IPS-15b (cell line): ENCODE data around the gene TTYH3.
"Not testable (repeated sequence)": the region's sequence is repeated elsewhere in the genome, so short reads cannot be mapped to it uniquely, and the experiment has no call there.

Experiments used
- H3K27me3 ChIP-seq: one replicate; pipeline ENCODE4 v1.6.1; 2013; ENCODE audit warnings: low read length; ENCODE audit not compliant: control insufficient read depth, insufficient read depth
- H3K36me3 ChIP-seq: one replicate; pipeline ENCODE4 v1.6.1; 2013; ENCODE audit warnings: low read length; ENCODE audit not compliant: control insufficient read depth, insufficient read depth
- H3K4me1 ChIP-seq: one replicate; pipeline ENCODE4 v1.6.1; 2013; ENCODE audit warnings: mild to moderate bottlenecking, low read length; ENCODE audit not compliant: control insufficient read depth, insufficient read depth
- H3K4me3 ChIP-seq: one replicate; pipeline ENCODE4 v1.5.1; 2013; ENCODE audit warnings: low read depth, low read length
- H3K9ac ChIP-seq: one replicate; pipeline ENCODE4 v1.6.1; 2013; ENCODE audit warnings: low read depth, mild to moderate bottlenecking, low read length
- H3K9me3 ChIP-seq: one replicate; pipeline ENCODE4 v1.6.1; 2013; ENCODE audit warnings: mild to moderate bottlenecking, low read length; ENCODE audit not compliant: control insufficient read depth, insufficient read depth

The TTYH3 gene

GRCh38 chr7:2693420-2694121 lies 61.8 kb downstream of the TTYH3 start:
- H3K9me3 ChIP-seq, H3K9ac ChIP-seq, H3K36me3 ChIP-seq, H3K4me1 ChIP-seq, H3K4me3 ChIP-seq: not testable (repeated sequence)
- H3K27me3 ChIP-seq, result peaks cover 16% of the 10 kb centered on the region

GRCh38 chr7:2694122-2694436 lies 62.3 kb downstream of the TTYH3 start:
- H3K9ac ChIP-seq, H3K4me1 ChIP-seq, H3K9me3 ChIP-seq, H3K36me3 ChIP-seq, H3K4me3 ChIP-seq: not testable (repeated sequence)
- peaks cover 11% of the 10 kb centered on the region for H3K27me3 ChIP-seq

GRCh38 chr7:2698581-2699288 lies 66.9 kb downstream of the TTYH3 start:
- H3K4me3 ChIP-seq, result no peak overlapping the region
- H3K9me3 ChIP-seq, result no peaks in the 10 kb centered on the region
- no peaks in the 10 kb centered on the region for H3K4me1 ChIP-seq
- H3K36me3 ChIP-seq, result no peaks in the 10 kb centered on the region
- H3K27me3 ChIP-seq, result no peaks in the 10 kb centered on the region
- H3K9ac ChIP-seq, result no peak overlapping the region

- H3K27me3 ChIP-seq, result no peaks in the 10 kb centered on the region
- H3K9me3 ChIP-seq, result no peaks in the 10 kb centered on the region
- H3K4me3 ChIP-seq, result no peak overlapping the region
- H3K9ac ChIP-seq, result no peak overlapping the region
- no peaks in the 10 kb centered on the region for H3K36me3 ChIP-seq
- no peaks in the 10 kb centered on the region for H3K4me1 ChIP-seq
These were observed 67.5 kb downstream of the TTYH3 start for GRCh38 chr7:2699289-2699620.

- H3K9ac ChIP-seq, result no peak overlapping the region
- no peaks in the 10 kb centered on the region for H3K4me1 ChIP-seq
- H3K9me3 ChIP-seq, result no peaks in the 10 kb centered on the region
- no peaks in the 10 kb centered on the region for H3K27me3 ChIP-seq
- no peak overlapping the region for H3K4me3 ChIP-seq
- no peaks in the 10 kb centered on the region for H3K36me3 ChIP-seq
These were observed 68.5 kb downstream of the TTYH3 start for GRCh38 chr7:2700141-2700850.

- Histone ChIP-seq H3K27me3 (no peaks in the 10 kb centered on the region), H3K9ac (no peak overlapping the region), H3K4me3 (no peak overlapping the region), H3K9me3 (no peaks in the 10 kb centered on the region), H3K4me1 (no peaks in the 10 kb centered on the region), H3K36me3 (no peaks in the 10 kb centered on the region)
These were observed 69.6 kb downstream of the TTYH3 start for GRCh38 chr7:2701424-2701823.

- Histone ChIP-seq H3K36me3 (no peaks in the 10 kb centered on the region), H3K4me3 (no peak overlapping the region), H3K4me1 (no peaks in the 10 kb centered on the region), H3K9me3 (no peaks in the 10 kb centered on the region), H3K9ac (no peak overlapping the region), H3K27me3 (no peaks in the 10 kb centered on the region)
These were observed 70.2 kb downstream of the TTYH3 start for GRCh38 chr7:2701832-2702593.

- H3K4me1 ChIP-seq, result no peaks in the 10 kb centered on the region
- no peaks in the 10 kb centered on the region for H3K9me3 ChIP-seq
- no peak overlapping the region for H3K4me3 ChIP-seq
- H3K9ac ChIP-seq, result no peak overlapping the region
- H3K36me3 ChIP-seq, result no peaks in the 10 kb centered on the region
- no peaks in the 10 kb centered on the region for H3K27me3 ChIP-seq
These were observed 70.8 kb downstream of the TTYH3 start for GRCh38 chr7:2702594-2702957.

- Histone ChIP-seq H3K36me3 (no peaks in the 10 kb centered on the region), H3K4me3 (no peak overlapping the region), H3K4me1 (no peaks in the 10 kb centered on the region), H3K9me3 (no peaks in the 10 kb centered on the region), H3K27me3 (no peaks in the 10 kb centered on the region), H3K9ac (no peak overlapping the region)
These were observed 73.7 kb downstream of the TTYH3 start for GRCh38 chr7:2705371-2706096.

GRCh38 chr7:2706685-2707126 lies 74.9 kb downstream of the TTYH3 start:
- H3K27me3 ChIP-seq, result no peaks in the 10 kb centered on the region
- H3K4me1 ChIP-seq, result no peaks in the 10 kb centered on the region
- H3K9me3 ChIP-seq, result no peaks in the 10 kb centered on the region
- H3K9ac ChIP-seq, result no peak overlapping the region
- H3K4me3 ChIP-seq, result no peak overlapping the region
- peaks cover 2% of the 10 kb centered on the region for H3K36me3 ChIP-seq

- Histone ChIP-seq H3K9ac (no peak overlapping the region), H3K9me3 (no peaks in the 10 kb centered on the region)
These were observed 75.7 kb downstream of the TTYH3 start for GRCh38 chr7:2707481-2707880.

More at GRCh38 chr7:2707481-2707880, 75.7 kb downstream of the TTYH3 start:
- H3K4me3 ChIP-seq, result no peak overlapping the region
- H3K27me3 ChIP-seq, result no peaks in the 10 kb centered on the region
- H3K36me3 ChIP-seq, result peaks cover 7% of the 10 kb centered on the region
- no peaks in the 10 kb centered on the region for H3K4me1 ChIP-seq
